ENCODE data around the gene RAD9A.

GRCh38 chr11:67411785-67412152 is 20.0 kb downstream of the RAD9A start:
- TF ChIP-seq CTCF (IDR thresholded peaks at IDR 0.05 in 2 of 3, conservative IDR thresholded peaks at IDR 0.05 in 1 of 3; ENCODE audit: insufficient read depth in 2 of 3, low read depth in 1 of 3, low read length in 3 of 3), result no peak
- TF ChIP-seq TAF7 (tag; IDR thresholded peaks at IDR 0.05), result no peak
- TF ChIP-seq MGA (IDR thresholded peaks at IDR 0.05), result no peak
- no peak for TF ChIP-seq TARDBP (IDR thresholded peaks at IDR 0.05)
- no peak for TF ChIP-seq PURB (CRISPR knock-in tag; IDR thresholded peaks at IDR 0.05; ENCODE audit: low read depth)
- TF ChIP-seq JUN (IDR thresholded peaks at IDR 0.05; ENCODE audit: borderline replicate concordance, low read depth, low read length), result no peak
- TF ChIP-seq JUN (CRISPR knock-in tag; IDR thresholded peaks at IDR 0.05; ENCODE audit: borderline replicate concordance), result no peak
- TF ChIP-seq UBTF (IDR thresholded peaks at IDR 0.05; ENCODE audit: borderline replicate concordance in 1 of 2, low read depth in 2 of 2, low read length in 2 of 2), result no peak
- no peak for TF ChIP-seq CREB1 (IDR thresholded peaks at IDR 0.05)
- no peak for TF ChIP-seq CREB1 (CRISPR knock-in tag; IDR thresholded peaks at IDR 0.05)
- no peak for TF ChIP-seq DACH1 (IDR thresholded peaks at IDR 0.05; ENCODE audit: partially characterized antibody)
